Neutrophil (primary cell): ENCODE data around the gene MLN.

Experiments
- H3K27ac ChIP-seq: fragments of 200-600 bp; sonication (generic); 2 replicates; pipeline ENCODE4 v1.5.1; 2016; ENCODE audit warnings: mild to moderate bottlenecking, moderate library complexity
- H3K27me3 ChIP-seq: fragments of 200-600 bp; sonication (generic); 2 replicates; pipeline ENCODE4 v1.6.0; 2016; ENCODE audit warnings: mild to moderate bottlenecking
- H3K36me3 ChIP-seq: fragments of 200-600 bp; sonication (generic); 2 replicates; pipeline ENCODE4 v1.5.1; 2017
- H3K4me1 ChIP-seq, 2 experiments: fragments of 200-600 bp in 1 of 2; sonication (generic) in 1 of 2; 1 replicate in 1 of 2; 2 replicates in 1 of 2; pipeline versions ENCODE4 v1.5.1 to v1.6.1; 2013 to 2016; ENCODE audit warnings: low read depth in 1 of 2, low read length in 1 of 2, mild to moderate bottlenecking in 1 of 2, moderate library complexity in 1 of 2; ENCODE audit not compliant: control insufficient read depth in 1 of 2, insufficient read depth in 1 of 2
- H3K4me3 ChIP-seq, 2 experiments: fragments of 200-600 bp in 1 of 2; sonication (generic) in 1 of 2; 1 replicate in 1 of 2; 2 replicates in 1 of 2; pipeline ENCODE4 v1.5.1; 2013 to 2016; ENCODE audit warnings: low read depth in 1 of 2, low read length in 1 of 2, mild to moderate bottlenecking in 1 of 2, moderate library complexity in 1 of 2
- H3K9me3 ChIP-seq: fragments of 200-600 bp; sonication (generic); 2 replicates; pipeline ENCODE4 v1.5.1; 2016
- TF ChIP-seq, protein P1 (sequence below): fragments of 200-600 bp; sonication (generic); IDR thresholded peaks from 2 replicates; pipeline ENCODE4 v1.5.1; 2016; ENCODE audit warnings: antibody characterized with exemption

Gene MLN, protein sequence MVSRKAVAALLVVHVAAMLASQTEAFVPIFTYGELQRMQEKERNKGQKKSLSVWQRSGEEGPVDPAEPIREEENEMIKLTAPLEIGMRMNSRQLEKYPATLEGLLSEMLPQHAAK

GRCh38 chr6:33803571-33804053 is at the start of gene MLN:
Gene MLN (minus strand): TSS chr6:33804003. CDS start chr6:33801163, 2,840 bp downstream.
- TF ChIP-seq, protein P1, sequence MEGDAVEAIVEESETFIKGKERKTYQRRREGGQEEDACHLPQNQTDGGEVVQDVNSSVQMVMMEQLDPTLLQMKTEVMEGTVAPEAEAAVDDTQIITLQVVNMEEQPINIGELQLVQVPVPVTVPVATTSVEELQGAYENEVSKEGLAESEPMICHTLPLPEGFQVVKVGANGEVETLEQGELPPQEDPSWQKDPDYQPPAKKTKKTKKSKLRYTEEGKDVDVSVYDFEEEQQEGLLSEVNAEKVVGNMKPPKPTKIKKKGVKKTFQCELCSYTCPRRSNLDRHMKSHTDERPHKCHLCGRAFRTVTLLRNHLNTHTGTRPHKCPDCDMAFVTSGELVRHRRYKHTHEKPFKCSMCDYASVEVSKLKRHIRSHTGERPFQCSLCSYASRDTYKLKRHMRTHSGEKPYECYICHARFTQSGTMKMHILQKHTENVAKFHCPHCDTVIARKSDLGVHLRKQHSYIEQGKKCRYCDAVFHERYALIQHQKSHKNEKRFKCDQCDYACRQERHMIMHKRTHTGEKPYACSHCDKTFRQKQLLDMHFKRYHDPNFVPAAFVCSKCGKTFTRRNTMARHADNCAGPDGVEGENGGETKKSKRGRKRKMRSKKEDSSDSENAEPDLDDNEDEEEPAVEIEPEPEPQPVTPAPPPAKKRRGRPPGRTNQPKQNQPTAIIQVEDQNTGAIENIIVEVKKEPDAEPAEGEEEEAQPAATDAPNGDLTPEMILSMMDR = no peak
- H3K4me1 ChIP-seq = peaks cover 0 to 4% of the 10 kb centered on the region in 2 experiments
- H3K9me3 ChIP-seq = no peaks in the 10 kb centered on the region
- H3K27ac ChIP-seq = no peak within 1 kb of the TSS
- H3K4me3 ChIP-seq = no peak within 1 kb of the TSS
- H3K27me3 ChIP-seq = peaks cover 84% of the 10 kb centered on the region
- H3K36me3 ChIP-seq = no peaks in the 10 kb centered on the region

GRCh38 chr6:33853026-33853425 is 49.2 kb upstream of the MLN start:
- Histone ChIP-seq H3K36me3 (no peaks in the 10 kb centered on the region), H3K27me3 (peaks cover 78% of the 10 kb centered on the region), H3K4me1 (no peaks in the 10 kb centered on the region), H3K4me3 (no peak overlapping the region), H3K27ac (no peak overlapping the region), H3K9me3 (no peaks in the 10 kb centered on the region)
- TF ChIP-seq, protein P1 = no peak

- Histone ChIP-seq H3K27ac (no peak overlapping the region), H3K27me3 (peaks cover 68% of the 10 kb centered on the region), H3K4me1 (no peaks in the 10 kb centered on the region), H3K9me3 (no peaks in the 10 kb centered on the region), H3K36me3 (no peaks in the 10 kb centered on the region), H3K4me3 (no peak overlapping the region)
- TF ChIP-seq, protein P1 = no peak
Measured at GRCh38 chr6:33851959-33852358, 48.2 kb upstream of the MLN start.

DNA sequence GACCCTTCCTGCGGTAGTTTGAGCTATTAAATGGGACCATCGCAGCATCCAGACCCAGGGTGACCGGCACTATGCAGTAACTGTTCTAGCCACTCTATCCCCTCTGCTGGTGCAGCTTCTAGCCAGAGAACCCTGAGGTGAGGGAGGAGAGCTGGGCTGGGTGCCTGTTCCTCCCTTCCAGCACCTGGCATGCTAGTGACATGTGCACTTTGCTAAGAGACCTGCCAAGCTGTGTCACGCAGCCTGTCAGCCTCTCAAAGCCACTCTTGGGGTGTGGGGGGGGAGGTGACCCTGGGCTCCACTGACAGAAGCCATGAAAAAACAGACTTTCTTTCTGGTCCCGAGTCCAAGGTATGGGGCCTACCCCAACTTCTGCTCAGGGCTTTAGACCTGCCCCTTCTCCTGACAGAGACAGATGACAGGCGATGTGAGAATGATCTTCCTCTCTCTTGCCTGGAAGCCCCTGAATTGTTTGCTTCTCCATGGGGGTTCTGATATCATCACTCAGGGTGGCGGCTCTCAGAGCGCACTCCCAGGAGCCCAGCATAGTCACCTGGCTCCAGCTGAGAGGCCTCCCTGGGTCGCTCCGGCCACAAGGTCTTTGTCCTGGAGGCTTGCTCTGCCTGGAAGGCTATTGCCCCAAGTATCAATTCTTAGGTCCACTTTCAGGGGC is 47.2 kb upstream of the MLN start:
- H3K4me1 ChIP-seq = no peaks in the 10 kb centered on the region
- no peaks in the 10 kb centered on the region for H3K9me3 ChIP-seq
- TF ChIP-seq, protein P1 = no peak
- H3K36me3 ChIP-seq = no peaks in the 10 kb centered on the region
- H3K27ac ChIP-seq = no peak overlapping the region
- no peak overlapping the region for H3K4me3 ChIP-seq
- H3K27me3 ChIP-seq = peaks cover 58% of the 10 kb centered on the region

- TF ChIP-seq, protein P1 = no peak
Measured at GRCh38 chr6:33850296-33850695, 46.5 kb upstream of the MLN start.

More at GRCh38 chr6:33850296-33850695, 46.5 kb upstream of the MLN start:
- H3K27me3 ChIP-seq = peaks cover 51% of the 10 kb centered on the region
- H3K4me1 ChIP-seq = no peaks in the 10 kb centered on the region
- H3K27ac ChIP-seq = no peak overlapping the region
- no peaks in the 10 kb centered on the region for H3K9me3 ChIP-seq
- H3K4me3 ChIP-seq = no peak overlapping the region
- H3K36me3 ChIP-seq = no peaks in the 10 kb centered on the region
